Measurements from ENCODE around the gene TMA7B.

Gene TMA7B

GRCh38 chr22:39974065-39974464 is 13.9 kb downstream of the TMA7B start:
- Histone ChIP-seq H3K4me3 (ENCODE audit: low read depth in 1 of 2, low read length in 2 of 2) (no peak overlapping the region), H3K9me3 (ENCODE audit: control insufficient read depth in 1 of 2, low read length in 2 of 2) (no peaks in the 10 kb centered on the region), H3K36me3 (ENCODE audit: control insufficient read depth in 1 of 2, insufficient read depth in 2 of 2, low read length in 2 of 2) (no peaks in the 10 kb centered on the region), H3K27ac (ENCODE audit: low read length) (no peak overlapping the region), H3K4me1 (ENCODE audit: control insufficient read depth in 1 of 2, insufficient read depth in 2 of 2, low read length in 2 of 2) (no peaks in the 10 kb centered on the region), H3K27me3 (ENCODE audit: low read depth, low read length) (no peaks in the 10 kb centered on the region)

GRCh38 chr22:39979048-39979447 is 18.9 kb downstream of the TMA7B start:
- no peak overlapping the region for H3K27ac ChIP-seq (ENCODE audit: low read length)
- H3K36me3 ChIP-seq (ENCODE audit: control insufficient read depth in 1 of 2, insufficient read depth in 2 of 2, low read length in 2 of 2) = no peaks in the 10 kb centered on the region
- H3K4me1 ChIP-seq (ENCODE audit: control insufficient read depth in 1 of 2, insufficient read depth in 2 of 2, low read length in 2 of 2) = no peaks in the 10 kb centered on the region
- H3K27me3 ChIP-seq (ENCODE audit: low read depth, low read length) = no peaks in the 10 kb centered on the region
- no peaks in the 10 kb centered on the region for H3K9me3 ChIP-seq (ENCODE audit: control insufficient read depth in 1 of 2, low read length in 2 of 2)
- no peak overlapping the region for H3K4me3 ChIP-seq (ENCODE audit: low read depth in 1 of 2, low read length in 2 of 2)

GRCh38 chr22:39979458-39979857 is 19.3 kb downstream of the TMA7B start:
- no peaks in the 10 kb centered on the region for H3K9me3 ChIP-seq (ENCODE audit: control insufficient read depth in 1 of 2, low read length in 2 of 2)
- no peaks in the 10 kb centered on the region for H3K36me3 ChIP-seq (ENCODE audit: control insufficient read depth in 1 of 2, insufficient read depth in 2 of 2, low read length in 2 of 2)
- H3K27me3 ChIP-seq (ENCODE audit: low read depth, low read length) = no peaks in the 10 kb centered on the region

GRCh38 chr22:39980596-39980995 is 20.4 kb downstream of the TMA7B start:
- H3K27me3 ChIP-seq (ENCODE audit: low read depth, low read length) = no peaks in the 10 kb centered on the region

More at GRCh38 chr22:39979458-39979857, 19.3 kb downstream of the TMA7B start:
- Histone ChIP-seq H3K27ac (ENCODE audit: low read length) (no peak overlapping the region), H3K4me3 (ENCODE audit: low read depth in 1 of 2, low read length in 2 of 2) (no peak overlapping the region), H3K4me1 (ENCODE audit: control insufficient read depth in 1 of 2, insufficient read depth in 2 of 2, low read length in 2 of 2) (no peaks in the 10 kb centered on the region)

GRCh38 chr22:39983346-39983745 is 23.1 kb downstream of the TMA7B start:
- Histone ChIP-seq H3K4me1 (ENCODE audit: control insufficient read depth in 1 of 2, insufficient read depth in 2 of 2, low read length in 2 of 2) (no peaks in the 10 kb centered on the region), H3K9me3 (ENCODE audit: control insufficient read depth in 1 of 2, low read length in 2 of 2) (no peaks in the 10 kb centered on the region), H3K27ac (ENCODE audit: low read length) (no peak overlapping the region), H3K4me3 (ENCODE audit: low read depth in 1 of 2, low read length in 2 of 2) (no peak overlapping the region), H3K27me3 (ENCODE audit: low read depth, low read length) (no peaks in the 10 kb centered on the region), H3K36me3 (ENCODE audit: control insufficient read depth in 1 of 2, insufficient read depth in 2 of 2, low read length in 2 of 2) (no peaks in the 10 kb centered on the region)

More at GRCh38 chr22:39980596-39980995, 20.4 kb downstream of the TMA7B start:
- Histone ChIP-seq H3K27ac (ENCODE audit: low read length) (no peak overlapping the region), H3K9me3 (ENCODE audit: control insufficient read depth in 1 of 2, low read length in 2 of 2) (no peaks in the 10 kb centered on the region), H3K4me1 (ENCODE audit: control insufficient read depth in 1 of 2, insufficient read depth in 2 of 2, low read length in 2 of 2) (no peaks in the 10 kb centered on the region), H3K4me3 (ENCODE audit: low read depth in 1 of 2, low read length in 2 of 2) (no peak overlapping the region), H3K36me3 (ENCODE audit: control insufficient read depth in 1 of 2, insufficient read depth in 2 of 2, low read length in 2 of 2) (no peaks in the 10 kb centered on the region)

- Histone ChIP-seq H3K4me1 (ENCODE audit: control insufficient read depth in 1 of 2, insufficient read depth in 2 of 2, low read length in 2 of 2) (no peaks in the 10 kb centered on the region), H3K9me3 (ENCODE audit: control insufficient read depth in 1 of 2, low read length in 2 of 2) (no peaks in the 10 kb centered on the region), H3K36me3 (ENCODE audit: control insufficient read depth in 1 of 2, insufficient read depth in 2 of 2, low read length in 2 of 2) (no peaks in the 10 kb centered on the region), H3K27me3 (ENCODE audit: low read depth, low read length) (no peaks in the 10 kb centered on the region), H3K4me3 (ENCODE audit: low read depth in 1 of 2, low read length in 2 of 2) (no peak overlapping the region), H3K27ac (ENCODE audit: low read length) (no peak overlapping the region)
These were observed 23.8 kb downstream of the TMA7B start for GRCh38 chr22:39984006-39984405.

DNA sequence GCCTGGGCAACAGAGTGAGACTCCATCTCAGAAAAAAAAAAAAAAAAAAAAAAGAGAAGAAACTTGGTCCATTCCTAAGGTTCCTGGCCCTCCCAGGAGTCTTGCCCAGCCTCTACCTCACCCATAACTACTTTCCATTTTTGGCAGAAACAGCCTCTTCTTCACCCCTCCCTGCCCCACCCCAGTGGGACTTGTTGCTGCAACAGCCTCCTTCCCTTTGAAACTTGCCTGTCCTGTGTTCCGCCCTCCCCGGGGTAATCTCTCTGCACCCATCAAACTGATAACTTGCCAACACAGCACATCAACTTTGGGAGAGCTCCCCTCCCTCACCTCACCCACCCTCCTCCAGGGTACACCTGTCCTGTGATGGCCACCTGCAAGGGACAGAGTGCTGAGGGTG is 24.5 kb downstream of the TMA7B start:
- Histone ChIP-seq H3K4me3 (ENCODE audit: low read depth in 1 of 2, low read length in 2 of 2) (no peak overlapping the region), H3K9me3 (ENCODE audit: control insufficient read depth in 1 of 2, low read length in 2 of 2) (no peaks in the 10 kb centered on the region), H3K36me3 (ENCODE audit: control insufficient read depth in 1 of 2, insufficient read depth in 2 of 2, low read length in 2 of 2) (no peaks in the 10 kb centered on the region), H3K4me1 (ENCODE audit: control insufficient read depth in 1 of 2, insufficient read depth in 2 of 2, low read length in 2 of 2) (no peaks in the 10 kb centered on the region), H3K27me3 (ENCODE audit: low read depth, low read length) (no peaks in the 10 kb centered on the region), H3K27ac (ENCODE audit: low read length) (no peak overlapping the region)

DNA sequence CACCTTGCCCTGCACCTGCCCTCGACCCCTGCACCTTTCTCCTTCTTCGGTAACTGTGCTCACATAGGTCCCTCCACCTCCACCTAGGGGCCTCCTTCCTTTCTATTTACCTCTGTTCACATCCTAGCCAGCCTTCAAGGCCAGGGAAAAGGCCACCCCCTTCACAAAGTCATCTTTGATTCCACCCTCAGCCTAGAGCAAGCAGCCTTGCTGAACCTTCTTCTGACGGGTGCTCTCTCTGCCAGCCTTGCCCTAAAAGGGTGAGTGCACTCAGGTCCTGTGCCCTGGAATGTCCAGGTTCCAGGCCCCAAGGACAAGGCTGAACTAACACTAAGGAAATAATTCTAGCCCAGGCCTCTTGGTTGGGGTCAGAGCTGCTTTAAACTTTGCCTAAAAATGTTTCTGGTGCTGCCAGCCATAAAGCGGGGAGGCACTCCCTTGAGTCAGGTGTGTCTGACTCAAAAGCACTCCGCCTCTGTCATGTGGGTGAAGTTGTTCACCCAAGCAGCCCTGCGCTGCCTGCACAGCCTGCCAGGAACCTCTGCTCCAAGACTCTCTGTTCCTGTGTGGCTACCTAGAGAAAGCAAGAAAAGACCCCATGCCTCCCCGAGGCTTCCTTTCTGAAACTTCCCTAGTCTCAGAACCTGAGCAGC is 25.3 kb downstream of the TMA7B start:
- Histone ChIP-seq H3K27me3 (ENCODE audit: low read depth, low read length) (no peaks in the 10 kb centered on the region), H3K4me3 (ENCODE audit: low read depth in 1 of 2, low read length in 2 of 2) (no peak overlapping the region), H3K36me3 (ENCODE audit: control insufficient read depth in 1 of 2, insufficient read depth in 2 of 2, low read length in 2 of 2) (no peaks in the 10 kb centered on the region), H3K4me1 (ENCODE audit: control insufficient read depth in 1 of 2, insufficient read depth in 2 of 2, low read length in 2 of 2) (no peaks in the 10 kb centered on the region), H3K27ac (ENCODE audit: low read length) (no peak overlapping the region), H3K9me3 (ENCODE audit: control insufficient read depth in 1 of 2, low read length in 2 of 2) (no peaks in the 10 kb centered on the region)

GRCh38 chr22:39988386-39989114 is 28.4 kb downstream of the TMA7B start:
- no peak overlapping the region for H3K4me3 ChIP-seq (ENCODE audit: low read depth in 1 of 2, low read length in 2 of 2)
- H3K27me3 ChIP-seq (ENCODE audit: low read depth, low read length) = peaks cover under 1% of the 10 kb centered on the region
- H3K9me3 ChIP-seq (ENCODE audit: control insufficient read depth in 1 of 2, low read length in 2 of 2) = no peaks in the 10 kb centered on the region
- no peaks in the 10 kb centered on the region for H3K4me1 ChIP-seq (ENCODE audit: control insufficient read depth in 1 of 2, insufficient read depth in 2 of 2, low read length in 2 of 2)
- no peak overlapping the region for H3K27ac ChIP-seq (ENCODE audit: low read length)
- no peaks in the 10 kb centered on the region for H3K36me3 ChIP-seq (ENCODE audit: control insufficient read depth in 1 of 2, insufficient read depth in 2 of 2, low read length in 2 of 2)

- Histone ChIP-seq H3K36me3 (ENCODE audit: control insufficient read depth in 1 of 2, insufficient read depth in 2 of 2, low read length in 2 of 2) (no peaks in the 10 kb centered on the region), H3K4me1 (ENCODE audit: control insufficient read depth in 1 of 2, insufficient read depth in 2 of 2, low read length in 2 of 2) (peaks cover 0 to 4% of the 10 kb centered on the region in 2 donors), H3K4me3 (ENCODE audit: low read depth in 1 of 2, low read length in 2 of 2) (no peak overlapping the region), H3K9me3 (ENCODE audit: control insufficient read depth in 1 of 2, low read length in 2 of 2) (no peaks in the 10 kb centered on the region), H3K27me3 (ENCODE audit: low read depth, low read length) (peaks cover 7% of the 10 kb centered on the region), H3K27ac (ENCODE audit: low read length) (no peak overlapping the region)
These were observed 29.4 kb downstream of the TMA7B start for GRCh38 chr22:39989633-39990032.

- no peaks in the 10 kb centered on the region for H3K9me3 ChIP-seq (ENCODE audit: control insufficient read depth in 1 of 2, low read length in 2 of 2)
- no peak overlapping the region for H3K27ac ChIP-seq (ENCODE audit: low read length)
- peaks cover 0 to 4% of the 10 kb centered on the region in 2 donors for H3K4me1 ChIP-seq (ENCODE audit: control insufficient read depth in 1 of 2, insufficient read depth in 2 of 2, low read length in 2 of 2)
- H3K27me3 ChIP-seq (ENCODE audit: low read depth, low read length) = peaks cover 13% of the 10 kb centered on the region
- H3K4me3 ChIP-seq (ENCODE audit: low read depth in 1 of 2, low read length in 2 of 2) = no peak overlapping the region
- no peaks in the 10 kb centered on the region for H3K36me3 ChIP-seq (ENCODE audit: control insufficient read depth in 1 of 2, insufficient read depth in 2 of 2, low read length in 2 of 2)
These were observed 30.5 kb downstream of the TMA7B start for GRCh38 chr22:39990686-39991085.
